HL-60 (cell line): ENCODE data around the gene RYR2.

Experiments
- DNase-seq, 2 experiments: peaks; one replicate each; pipeline ENCODE4 v3.0.0-alpha.2; 2010 to 2020; ENCODE audit warnings: low read depth in 1 of 2, low spot score in 1 of 2
- H3K27ac ChIP-seq: fragments of 250-450 bp; sonication (Bioruptor Pico); replicated peaks from 2 replicates; pipeline ENCODE4 v1.5.1; 2020; ENCODE audit warnings: mild to moderate bottlenecking, moderate library complexity
- H3K27me3 ChIP-seq: fragments of 250-450 bp; sonication (Bioruptor Pico); 2 replicates; pipeline ENCODE4 v1.5.1; 2021; ENCODE audit warnings: mild to moderate bottlenecking, moderate library complexity; ENCODE audit not compliant: insufficient read depth, poor library complexity, severe bottlenecking
- H3K4me3 ChIP-seq: replicated peaks from 2 replicates; pipeline ENCODE4 v1.5.1; 2011; ENCODE audit warnings: mild to moderate bottlenecking, control low read depth, low read length; ENCODE audit not compliant: insufficient read depth
- GABPA ChIP-seq: IDR thresholded peaks from 2 replicates; pipeline ENCODE4 v1.6.1; 2012; ENCODE audit warnings: low read depth
- POLR2AphosphoS5 ChIP-seq: IDR thresholded peaks from 2 replicates; pipeline ENCODE4 v1.6.1; 2012; ENCODE audit warnings: low read depth
- REST ChIP-seq: IDR thresholded peaks from 2 replicates; pipeline ENCODE4 v1.6.1; 2012; ENCODE audit warnings: low read depth; ENCODE audit not compliant: insufficient replicate concordance
- SPI1 ChIP-seq: IDR thresholded peaks from 2 replicates; pipeline ENCODE4 v1.6.1; 2012; ENCODE audit warnings: low read depth, mild to moderate bottlenecking, borderline replicate concordance
- TF ChIP-seq, protein P1 (sequence below): IDR thresholded peaks from one replicate; pipeline ENCODE4 v1.5.1; 2011; ENCODE audit warnings: low read length, control low read depth, inconsistent platforms; ENCODE audit not compliant: insufficient read depth

RYR2 gene

DNA sequence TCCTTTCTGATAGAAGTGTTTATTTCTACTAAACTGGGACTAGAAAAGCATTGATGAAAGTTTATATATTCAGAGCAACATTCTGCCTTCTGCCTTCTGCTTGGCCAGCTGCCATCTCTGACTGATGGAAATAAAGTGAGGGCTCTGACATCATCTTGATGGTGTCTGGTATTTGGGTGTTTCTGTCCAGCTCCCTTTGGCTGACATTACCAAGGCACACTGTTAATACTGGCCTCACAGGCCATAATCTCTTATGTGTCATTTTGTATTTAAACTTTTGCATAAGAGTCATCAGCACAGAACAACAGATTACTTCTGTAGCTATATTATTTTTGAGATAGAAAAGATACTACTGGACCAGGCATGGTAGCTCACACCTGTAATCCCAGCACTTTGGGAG lies 216.9 kb downstream of the RYR2 start:
- TF ChIP-seq, protein P1, sequence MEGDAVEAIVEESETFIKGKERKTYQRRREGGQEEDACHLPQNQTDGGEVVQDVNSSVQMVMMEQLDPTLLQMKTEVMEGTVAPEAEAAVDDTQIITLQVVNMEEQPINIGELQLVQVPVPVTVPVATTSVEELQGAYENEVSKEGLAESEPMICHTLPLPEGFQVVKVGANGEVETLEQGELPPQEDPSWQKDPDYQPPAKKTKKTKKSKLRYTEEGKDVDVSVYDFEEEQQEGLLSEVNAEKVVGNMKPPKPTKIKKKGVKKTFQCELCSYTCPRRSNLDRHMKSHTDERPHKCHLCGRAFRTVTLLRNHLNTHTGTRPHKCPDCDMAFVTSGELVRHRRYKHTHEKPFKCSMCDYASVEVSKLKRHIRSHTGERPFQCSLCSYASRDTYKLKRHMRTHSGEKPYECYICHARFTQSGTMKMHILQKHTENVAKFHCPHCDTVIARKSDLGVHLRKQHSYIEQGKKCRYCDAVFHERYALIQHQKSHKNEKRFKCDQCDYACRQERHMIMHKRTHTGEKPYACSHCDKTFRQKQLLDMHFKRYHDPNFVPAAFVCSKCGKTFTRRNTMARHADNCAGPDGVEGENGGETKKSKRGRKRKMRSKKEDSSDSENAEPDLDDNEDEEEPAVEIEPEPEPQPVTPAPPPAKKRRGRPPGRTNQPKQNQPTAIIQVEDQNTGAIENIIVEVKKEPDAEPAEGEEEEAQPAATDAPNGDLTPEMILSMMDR: no peak
- no peak for TF ChIP-seq GABPA
- no peak for TF ChIP-seq SPI1
- no peak for TF ChIP-seq REST
- no peak for TF ChIP-seq POLR2AphosphoS5
- no peak for DNase-seq
- Histone ChIP-seq H3K27me3 (no peaks in the 10 kb centered on the region), H3K4me3 (no peak overlapping the region), H3K27ac (no peak overlapping the region)

DNA sequence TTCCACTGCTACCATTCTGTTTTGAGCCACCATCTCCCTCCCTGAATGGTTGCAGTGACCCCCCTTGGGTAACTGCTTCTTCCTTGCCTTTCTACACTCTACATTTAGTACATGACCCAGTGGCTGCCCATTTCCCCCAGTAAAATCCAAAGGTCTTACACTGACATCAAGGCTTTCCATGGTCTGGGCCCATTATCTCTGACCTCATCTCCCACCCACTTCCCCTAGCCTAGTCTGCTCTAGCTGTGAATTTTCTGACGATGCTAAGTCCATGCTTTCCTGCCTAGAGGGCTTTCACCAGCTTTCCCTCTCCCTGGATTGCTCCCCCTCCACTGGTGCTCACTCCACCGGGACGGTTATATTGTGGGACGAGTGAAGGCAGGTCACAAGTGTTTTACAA lies 219.2 kb downstream of the RYR2 start:
- no peaks in the 10 kb centered on the region for H3K27me3 ChIP-seq

GRCh38 chr1:237267743-237268142 lies 225.8 kb downstream of the RYR2 start:
- Histone ChIP-seq H3K27me3 (no peaks in the 10 kb centered on the region), H3K27ac (no peak overlapping the region), H3K4me3 (no peak overlapping the region)
- TF ChIP-seq REST (no peak), POLR2AphosphoS5 (no peak), SPI1 (no peak), GABPA (no peak)
- TF ChIP-seq, protein P1: no peak
- no peak for DNase-seq

More for the DNA sequence above, 219.2 kb downstream of the RYR2 start:
- DNase-seq: no peak
- TF ChIP-seq POLR2AphosphoS5 (no peak), GABPA (no peak), REST (no peak), SPI1 (no peak)
- TF ChIP-seq, protein P1: no peak
- Histone ChIP-seq H3K27ac (no peak overlapping the region), H3K4me3 (no peak overlapping the region)
